Measurements from ENCODE around the gene FAM227B.

- TF ChIP-seq CTCF (IDR thresholded peaks at IDR 0.05) (no peak), POLR2AphosphoS5 (IDR thresholded peaks at IDR 0.05) (no peak)
These were observed 314.1 kb downstream of the FAM227B start for GRCh38 chr15:49306551-49306950.
